CD14-positive monocyte (primary cell): ENCODE measurements around the gene CD200R1L. TPM values are rescaled to one million over a fixed set of nuclear protein-coding genes. Genes with fewer than 3 reads are reported as not detected.

ENCODE experiments used
- DNase-seq, 3 donors: peaks; one replicate each; pipeline ENCODE4 v3.0.0-alpha.2; 2011 to 2022
- H2AFZ ChIP-seq: 2 replicates; pipeline ENCODE4 v1.6.0; 2012; ENCODE audit warnings: mild to moderate bottlenecking, low read depth, low read length, inconsistent platforms; ENCODE audit not compliant: insufficient read depth, poor library complexity, severe bottlenecking
- H3K27ac ChIP-seq, 2 donors: 1 replicate in 1 of 2; 2 replicates in 1 of 2; pipeline ENCODE4 v1.5.1; 2012 to 2013; ENCODE audit warnings: low read length in 2 of 2, control low read depth in 1 of 2, inconsistent platforms in 1 of 2, low read depth in 1 of 2, mild to moderate bottlenecking in 1 of 2
- H3K27me3 ChIP-seq, 2 donors: one replicate each; pipeline versions ENCODE4 v1.6.0 to v1.6.1; 2011 to 2013; ENCODE audit warnings: low read length in 2 of 2; ENCODE audit not compliant: control insufficient read depth in 2 of 2, insufficient read depth in 2 of 2
- H3K36me3 ChIP-seq, 2 donors: replicated peaks in 1 of 2; 1 replicate in 1 of 2; 2 replicates in 1 of 2; pipeline versions ENCODE4 v1.5.1 to v1.6.1; 2012 to 2013; ENCODE audit warnings: low read length in 2 of 2, control low read depth in 1 of 2, inconsistent platforms in 1 of 2, mild to moderate bottlenecking in 1 of 2; ENCODE audit not compliant: insufficient read depth in 2 of 2, control insufficient read depth in 1 of 2
- H3K4me1 ChIP-seq, 2 donors: 1 replicate in 1 of 2; 2 replicates in 1 of 2; pipeline versions ENCODE4 v1.5.1 to v1.6.1; 2012 to 2013; ENCODE audit warnings: low read length in 2 of 2, control low read depth in 1 of 2, inconsistent platforms in 1 of 2, mild to moderate bottlenecking in 1 of 2, moderate library complexity in 1 of 2; ENCODE audit not compliant: insufficient read depth in 2 of 2, control insufficient read depth in 1 of 2
- H3K4me2 ChIP-seq: replicated peaks from 2 replicates; pipeline ENCODE3; 2012; ENCODE audit warnings: low read length, moderate library complexity, mild to moderate bottlenecking; ENCODE audit not compliant: poor library complexity, severe bottlenecking; ENCODE audit errors: extremely low read depth
- H3K4me3 ChIP-seq, 3 experiments: fragments of 200-600 bp in 1 of 3; sonication (generic) in 1 of 3; replicated peaks in 1 of 3; 1 replicate in 2 of 3; 2 replicates in 1 of 3; pipeline ENCODE4 v1.5.1; 2011 to 2013; ENCODE audit warnings: low read length in 3 of 3, mild to moderate bottlenecking in 3 of 3, control low read depth in 2 of 3, low read depth in 2 of 3, inconsistent platforms in 1 of 3, moderate library complexity in 1 of 3
- H3K79me2 ChIP-seq: 2 replicates; pipeline ENCODE4 v1.6.0; 2012; ENCODE audit warnings: mild to moderate bottlenecking, control low read depth, inconsistent platforms, low read length, moderate library complexity; ENCODE audit not compliant: insufficient read depth
- H3K9ac ChIP-seq: 2 replicates; pipeline ENCODE4 v1.6.0; 2017; ENCODE audit warnings: low read length, mild to moderate bottlenecking; ENCODE audit not compliant: insufficient read depth, poor library complexity, severe bottlenecking
- H3K9me3 ChIP-seq, 2 donors: replicated peaks in 1 of 2; 1 replicate in 1 of 2; 2 replicates in 1 of 2; pipeline versions ENCODE4 v1.5.1 to v1.6.1; 2012 to 2013; ENCODE audit warnings: low read length in 2 of 2, control low read depth in 1 of 2; ENCODE audit not compliant: control insufficient read depth in 1 of 2, insufficient read depth in 1 of 2
- H4K20me1 ChIP-seq: 2 replicates; pipeline ENCODE4 v1.6.0; 2012; ENCODE audit warnings: mild to moderate bottlenecking, low read length, control low read depth, moderate library complexity; ENCODE audit not compliant: insufficient read depth
- H3K27ac Mint-ChIP-seq, 7 donors: one replicate each; pipeline ENCODE4 v1.8.0; 2020; ENCODE audit warnings: mild to moderate bottlenecking in 7 of 7, mixed read lengths in 7 of 7, moderate library complexity in 6 of 7, inconsistent platforms in 2 of 7
- H3K27me3 Mint-ChIP-seq, 3 donors: one replicate each; pipeline ENCODE4 v1.8.0; 2021 to 2022; ENCODE audit warnings: low read depth in 3 of 3, mild to moderate bottlenecking in 3 of 3, mixed read lengths in 3 of 3, moderate library complexity in 3 of 3, inconsistent platforms in 1 of 3
- H3K36me3 Mint-ChIP-seq, 2 donors: one replicate each; pipeline ENCODE4 v1.8.0; 2020; ENCODE audit warnings: mixed read lengths in 2 of 2, inconsistent platforms in 1 of 2, mild to moderate bottlenecking in 1 of 2
- H3K4me1 Mint-ChIP-seq: one replicate; pipeline ENCODE4 v1.8.0; 2020; ENCODE audit warnings: mild to moderate bottlenecking, mixed read lengths
- H3K4me3 Mint-ChIP-seq, 2 donors: one replicate each; pipeline ENCODE4 v1.8.0; 2020; ENCODE audit warnings: mild to moderate bottlenecking in 2 of 2, mixed read lengths in 2 of 2, moderate library complexity in 1 of 2
- H3K9me3 Mint-ChIP-seq, 7 donors: one replicate each; pipeline ENCODE4 v1.8.0; 2020 to 2022; ENCODE audit warnings: mixed read lengths in 7 of 7, mild to moderate bottlenecking in 6 of 7, moderate library complexity in 6 of 7, inconsistent platforms in 2 of 7
- WGBS: methylation state at CpG from one replicate; pipeline ENCODE4 v1.1.5; 2013; ENCODE audit warnings: missing lambda C conversion rate; ENCODE audit not compliant: insufficient coverage; 5-methylcytosine and 5-hydroxymethylcytosine counted together
- intact Hi-C, 2 donors: fragments of 100-400 bp; cut with micrococcal nuclease; formaldehyde crosslinking; loops; one replicate each; pipeline versions ENCODE4 v1.15.0 to v1.15.1; 2023
- polyA plus RNA-seq, 3 donors: library from polyadenylated mRNA; depleted of rRNA in 1 of 3; unstranded in 2 of 3; stranded (reverse) in 1 of 3; fragments of 300-500 nt in 2 of 3; fragments of >200 nt in 1 of 3; fragmentation: Illumina TruSeq in 2 of 3; gene quantifications; 1 replicate in 2 of 3; 2 replicates in 1 of 3; pipeline ENCODE4 v1.2.3, GENCODE V29; 2012 to 2021
- TF ChIP-seq, protein P1 (sequence below): fragments of 200-600 bp; IDR thresholded peaks from one replicate; pipeline ENCODE4 v1.8.0; 2022; ENCODE audit warnings: antibody characterized with exemption, mild to moderate bottlenecking

The CD200R1L gene
- polyA plus RNA-seq, 3 donors = not detected

- Histone ChIP-seq H3K4me1 (no peaks in the 10 kb centered on the region), H2AFZ (no peak overlapping the region), H4K20me1 (no peaks in the 10 kb centered on the region), H3K4me2 (no peak overlapping the region), H3K9ac (no peak overlapping the region), H3K27ac (no peak overlapping the region), H3K27me3 (no peaks in the 10 kb centered on the region), H3K4me3 (no peak overlapping the region), H3K9me3 (peaks cover 5 to 14% of the 10 kb centered on the region in 2 donors), H3K79me2 (no peaks in the 10 kb centered on the region), H3K36me3 (no peaks in the 10 kb centered on the region)
- Mint-ChIP-seq H3K27ac (no peak overlapping the region), H3K36me3 (peaks cover 14 to 16% of the 10 kb centered on the region in 2 donors), H3K9me3 (peaks cover 17 to 31% (median 27%) of the 10 kb centered on the region in 7 donors), H3K4me1 (peaks cover 10% of the 10 kb centered on the region), H3K27me3 (peaks cover 0 to 2% (median 0%) of the 10 kb centered on the region in 3 donors), H3K4me3 (no peak overlapping the region)
- DNase-seq = no peak
- 71% methylated on average over 2 of the region's 3 CpGs for WGBS
- TF ChIP-seq, protein P1, sequence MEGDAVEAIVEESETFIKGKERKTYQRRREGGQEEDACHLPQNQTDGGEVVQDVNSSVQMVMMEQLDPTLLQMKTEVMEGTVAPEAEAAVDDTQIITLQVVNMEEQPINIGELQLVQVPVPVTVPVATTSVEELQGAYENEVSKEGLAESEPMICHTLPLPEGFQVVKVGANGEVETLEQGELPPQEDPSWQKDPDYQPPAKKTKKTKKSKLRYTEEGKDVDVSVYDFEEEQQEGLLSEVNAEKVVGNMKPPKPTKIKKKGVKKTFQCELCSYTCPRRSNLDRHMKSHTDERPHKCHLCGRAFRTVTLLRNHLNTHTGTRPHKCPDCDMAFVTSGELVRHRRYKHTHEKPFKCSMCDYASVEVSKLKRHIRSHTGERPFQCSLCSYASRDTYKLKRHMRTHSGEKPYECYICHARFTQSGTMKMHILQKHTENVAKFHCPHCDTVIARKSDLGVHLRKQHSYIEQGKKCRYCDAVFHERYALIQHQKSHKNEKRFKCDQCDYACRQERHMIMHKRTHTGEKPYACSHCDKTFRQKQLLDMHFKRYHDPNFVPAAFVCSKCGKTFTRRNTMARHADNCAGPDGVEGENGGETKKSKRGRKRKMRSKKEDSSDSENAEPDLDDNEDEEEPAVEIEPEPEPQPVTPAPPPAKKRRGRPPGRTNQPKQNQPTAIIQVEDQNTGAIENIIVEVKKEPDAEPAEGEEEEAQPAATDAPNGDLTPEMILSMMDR = no peak
- intact Hi-C loops = no loop called here
Observed at GRCh38 chr3:112848196-112848595, 1.5 kb upstream of the CD200R1L start.

DNA sequence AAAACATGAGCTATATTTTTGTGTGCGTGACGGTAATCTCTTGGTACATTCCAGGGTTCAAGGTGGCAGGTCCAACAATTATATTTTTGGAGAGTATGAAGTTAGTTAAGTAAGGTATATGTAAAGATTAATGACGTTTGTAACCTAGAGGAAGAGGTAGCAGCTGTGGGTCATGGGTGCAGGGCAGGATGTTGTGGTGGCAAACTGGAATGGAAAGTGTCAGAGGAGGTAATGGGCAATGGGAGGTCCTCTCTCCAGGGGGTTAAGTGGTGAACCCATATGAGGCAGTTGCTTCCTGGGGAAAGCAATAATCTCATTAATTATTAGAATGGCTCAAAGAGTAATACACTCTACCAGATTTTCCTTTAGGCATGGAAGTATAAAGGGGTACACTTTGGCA is 1.0 kb upstream of the CD200R1L start:
- Histone ChIP-seq H3K36me3 (no peaks in the 10 kb centered on the region), H3K27ac (no peak overlapping the region), H3K27me3 (no peaks in the 10 kb centered on the region), H3K4me2 (no peak overlapping the region), H3K79me2 (no peaks in the 10 kb centered on the region), H4K20me1 (no peaks in the 10 kb centered on the region), H3K4me1 (no peaks in the 10 kb centered on the region), H3K9ac (no peak overlapping the region), H2AFZ (no peak overlapping the region), H3K4me3 (no peak overlapping the region), H3K9me3 (peaks cover 8 to 19% of the 10 kb centered on the region in 2 donors)
- Mint-ChIP-seq H3K36me3 (peaks cover 14 to 19% of the 10 kb centered on the region in 2 donors), H3K27me3 (peaks cover 0 to 2% (median 0%) of the 10 kb centered on the region in 3 donors), H3K4me3 (no peak overlapping the region), H3K9me3 (peaks cover 20 to 35% (median 32%) of the 10 kb centered on the region in 7 donors), H3K4me1 (peaks cover 10% of the 10 kb centered on the region), H3K27ac (peak overlapping the region in 2 of 7 donors; percentile 40 to 46)
- no peak for DNase-seq
- intact Hi-C loops = no loop called here
- 73% methylated on average over 3 of the region's 3 CpGs for WGBS
- TF ChIP-seq, protein P1 = no peak
